Spleen (tissue), 11 donors: ENCODE results near the gene HS3ST3B1. TPM values are rescaled to one million over a fixed set of nuclear protein-coding genes. Genes with fewer than 3 reads are reported as not detected.

Source experiments
- DNase-seq: peaks from one replicate; pipeline ENCODE4 v3.0.0-alpha.2; 2020
- H3K27ac ChIP-seq, 8 donors: fragments of 200-600 bp; sonication (generic) in 7 of 8; 1 replicate in 4 of 8; 2 replicates in 4 of 8; pipeline versions ENCODE4 v1.5.0 to v1.8.0; 2016 to 2021; ENCODE audit warnings: inconsistent platforms in 4 of 8, mild to moderate bottlenecking in 4 of 8, moderate library complexity in 1 of 8
- H3K27me3 ChIP-seq, 7 donors: fragments of 200-600 bp; sonication (generic) in 6 of 7; replicated peaks in 1 of 7; 1 replicate in 4 of 7; 2 replicates in 3 of 7; pipeline versions ENCODE4 v1.5.0 to v1.8.0; 2016 to 2021; ENCODE audit warnings: inconsistent platforms in 3 of 7, mild to moderate bottlenecking in 1 of 7
- H3K36me3 ChIP-seq, 6 donors: fragments of 200-600 bp; sonication (generic) in 5 of 6; 1 replicate in 4 of 6; 2 replicates in 2 of 6; pipeline versions ENCODE4 v1.5.0 to v1.8.0; 2016 to 2021; ENCODE audit warnings: inconsistent platforms in 2 of 6
- H3K4me1 ChIP-seq, 6 donors: fragments of 200-600 bp; sonication (generic) in 5 of 6; 1 replicate in 3 of 6; 2 replicates in 3 of 6; pipeline versions ENCODE4 v1.5.0 to v1.8.0; 2016 to 2021; ENCODE audit warnings: inconsistent platforms in 3 of 6
- H3K4me3 ChIP-seq, 8 donors: fragments of 200-600 bp; sonication (generic) in 7 of 8; 1 replicate in 4 of 8; 2 replicates in 4 of 8; pipeline versions ENCODE4 v1.5.0 to v1.8.0; 2016 to 2021; ENCODE audit warnings: inconsistent platforms in 4 of 8, mild to moderate bottlenecking in 4 of 8, moderate library complexity in 2 of 8
- H3K9me3 ChIP-seq, 8 donors: fragments of 200-600 bp; sonication (generic) in 7 of 8; 1 replicate in 4 of 8; 2 replicates in 4 of 8; pipeline versions ENCODE4 v1.5.0 to v1.8.0; 2016 to 2021; ENCODE audit warnings: inconsistent platforms in 4 of 8
- POLR2A ChIP-seq, 3 donors: fragments of 450-650 bp; IDR thresholded peaks; one replicate each; pipeline ENCODE4 v1.5.1; 2017; ENCODE audit warnings: antibody characterized with exemption in 3 of 3, mild to moderate bottlenecking in 1 of 3
- POLR2AphosphoS5 ChIP-seq, 3 donors: sonication (generic); formaldehyde crosslinking; IDR thresholded peaks; one replicate each; pipeline ENCODE4 v1.5.1; 2017; ENCODE audit warnings: antibody characterized with exemption in 3 of 3
- WGBS, 5 donors: extraction: QIAGEN DNeasy Blood & Tissue Kit in 3 of 5; methylation state at CpG; one replicate each; pipeline versions ENCODE4 v1.1.5 to v1.1.7; 2013 to 2018; 5-methylcytosine and 5-hydroxymethylcytosine counted together
- intact Hi-C: fragments of 100-400 bp; cut with DNase I; formaldehyde crosslinking; loops from one replicate; pipeline ENCODE4 v1.15.0; 2023; ENCODE audit warnings: low total_unique reads
- polyA plus RNA-seq, 3 donors: library from polyadenylated mRNA; stranded (reverse); fragments of 200-250 nt; gene quantifications; one replicate each; pipeline ENCODE4 v1.2.1, GENCODE V29; 2013
- total RNA-seq, 7 donors: library from RNA; depleted of rRNA in 3 of 7; stranded (reverse); fragments of >200 nt in 3 of 7; fragmentation: NEBNext Ultra II Directional in 4 of 7; extraction: Animal tissue kit (Norgen Biotek cat#: 25700) in 4 of 7; gene quantifications; one replicate each; pipeline versions ENCODE4 v1.1.0 to v1.2.1, GENCODE V29; 2016 to 2021
- TF ChIP-seq, protein P1 (sequence below), 11 experiments: fragments of 200-600 bp in 7 of 11; fragments of 450-650 bp in 4 of 11; sonication (generic) in 4 of 11; IDR thresholded peaks in 8 of 11; conservative IDR thresholded peaks in 3 of 11; 1 replicate in 7 of 11; 2 replicates in 4 of 11; pipeline versions ENCODE4 v1.4.0 to v1.8.0; 2016 to 2021; ENCODE audit warnings: antibody characterized with exemption in 11 of 11, inconsistent platforms in 4 of 11, mild to moderate bottlenecking in 1 of 11
- donor health status: healthy with polysubstance abuse.
- donor health status: DM: no; HTN: no; CAD: no; lungs with moderate emphysema.
- donor health status: DM: no; HTN: no; CAD: no.
- donor health status: Bipolar disorder and iron deficiency.
- donor health status: healthy.
- donor health status: DM: no; HTN: no; CAD: no.
- donor health status: DM: yes; HTN: yes; CAD: no.

The HS3ST3B1 gene
- total and polyA plus RNA-seq, 10 donors: 1.3 to 17.9 (median 11.4) TPM

DNA sequence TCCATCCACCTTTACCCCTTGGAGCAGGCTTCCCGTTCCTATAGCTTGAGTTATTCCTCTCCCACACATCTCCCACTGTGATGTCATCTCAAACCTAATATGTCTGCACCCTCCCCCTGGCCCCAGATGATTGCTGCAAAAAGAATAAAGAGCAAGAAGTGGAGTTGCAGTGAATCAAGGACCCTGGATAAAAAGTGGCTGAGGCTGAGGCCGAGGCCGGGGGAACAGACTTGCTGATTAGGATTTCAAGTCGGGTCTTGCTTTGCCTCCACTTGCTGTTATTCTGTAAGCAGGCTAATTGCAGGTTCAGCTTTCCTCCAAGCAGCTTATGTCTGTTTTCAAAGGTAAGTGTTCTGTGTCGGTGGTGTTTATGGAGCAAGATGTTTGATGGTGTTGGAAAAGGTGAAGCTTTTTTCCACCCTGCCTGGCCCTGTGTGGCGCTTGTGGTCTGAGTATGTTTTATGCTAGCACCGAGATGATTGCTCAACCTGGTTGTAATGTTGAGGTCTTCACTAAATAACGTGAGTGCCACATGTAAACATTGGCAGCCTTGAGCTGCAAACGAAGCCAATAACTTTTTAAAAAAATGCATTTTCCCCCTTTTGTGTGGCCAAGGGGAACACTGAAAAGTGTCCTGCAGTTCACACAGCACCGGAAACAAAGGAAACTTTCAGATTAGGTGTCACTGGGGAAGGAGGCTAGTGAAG is 15.4 kb downstream of the HS3ST3B1 start:
- Histone ChIP-seq H3K36me3 (peaks cover 0 to 12% (median 0%) of the 10 kb centered on the region in 6 donors), H3K27ac (no peak overlapping the region), H3K27me3 (no peaks in the 10 kb centered on the region), H3K4me1 (peaks cover 0 to 71% (median 25%) of the 10 kb centered on the region in 6 donors), H3K9me3 (no peaks in the 10 kb centered on the region), H3K4me3 (no peak overlapping the region)
- WGBS, 5 donors: 65 to 77% (median 67%) methylated on average over 10 of the region's 10 CpGs
- TF ChIP-seq POLR2AphosphoS5 (IDR thresholded peaks at IDR 0.05): no peak
- no peak for TF ChIP-seq POLR2A (IDR thresholded peaks at IDR 0.05)
- TF ChIP-seq, protein P1, sequence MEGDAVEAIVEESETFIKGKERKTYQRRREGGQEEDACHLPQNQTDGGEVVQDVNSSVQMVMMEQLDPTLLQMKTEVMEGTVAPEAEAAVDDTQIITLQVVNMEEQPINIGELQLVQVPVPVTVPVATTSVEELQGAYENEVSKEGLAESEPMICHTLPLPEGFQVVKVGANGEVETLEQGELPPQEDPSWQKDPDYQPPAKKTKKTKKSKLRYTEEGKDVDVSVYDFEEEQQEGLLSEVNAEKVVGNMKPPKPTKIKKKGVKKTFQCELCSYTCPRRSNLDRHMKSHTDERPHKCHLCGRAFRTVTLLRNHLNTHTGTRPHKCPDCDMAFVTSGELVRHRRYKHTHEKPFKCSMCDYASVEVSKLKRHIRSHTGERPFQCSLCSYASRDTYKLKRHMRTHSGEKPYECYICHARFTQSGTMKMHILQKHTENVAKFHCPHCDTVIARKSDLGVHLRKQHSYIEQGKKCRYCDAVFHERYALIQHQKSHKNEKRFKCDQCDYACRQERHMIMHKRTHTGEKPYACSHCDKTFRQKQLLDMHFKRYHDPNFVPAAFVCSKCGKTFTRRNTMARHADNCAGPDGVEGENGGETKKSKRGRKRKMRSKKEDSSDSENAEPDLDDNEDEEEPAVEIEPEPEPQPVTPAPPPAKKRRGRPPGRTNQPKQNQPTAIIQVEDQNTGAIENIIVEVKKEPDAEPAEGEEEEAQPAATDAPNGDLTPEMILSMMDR (IDR thresholded peaks at IDR 0.05 in 8 of 11, conservative IDR thresholded peaks at IDR 0.05 in 3 of 11): no peak
- DNase-seq: no peak
- intact Hi-C loops: no loop called here

DNA sequence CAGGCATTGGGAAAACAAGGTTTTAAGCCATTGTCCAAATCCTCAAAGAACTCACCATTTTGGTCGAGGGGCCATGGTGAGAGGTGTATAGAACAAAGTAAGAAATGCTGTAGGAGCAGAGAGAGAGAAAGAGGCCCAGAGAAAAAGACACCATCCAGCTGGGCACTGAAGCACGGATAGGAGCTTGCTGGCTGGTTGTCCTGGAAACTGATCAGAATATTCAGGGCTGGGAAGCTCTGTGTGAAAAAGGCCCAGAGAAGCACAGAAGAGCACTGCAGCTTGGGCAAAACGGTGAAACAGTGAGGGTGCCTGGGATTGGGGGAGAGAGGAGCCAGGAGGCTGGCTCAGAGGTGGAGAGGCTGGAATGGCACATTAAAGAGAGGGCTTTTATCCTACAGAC is 16.5 kb downstream of the HS3ST3B1 start:
- Histone ChIP-seq H3K4me3 (no peak overlapping the region), H3K36me3 (peaks cover 0 to 12% (median 0%) of the 10 kb centered on the region in 6 donors), H3K9me3 (no peaks in the 10 kb centered on the region), H3K4me1 (peaks cover 0 to 64% (median 15%) of the 10 kb centered on the region in 6 donors), H3K27ac (no peak overlapping the region), H3K27me3 (no peaks in the 10 kb centered on the region)
- no peak for TF ChIP-seq POLR2AphosphoS5 (IDR thresholded peaks at IDR 0.05)
- TF ChIP-seq, protein P1 (IDR thresholded peaks at IDR 0.05 in 8 of 11, conservative IDR thresholded peaks at IDR 0.05 in 3 of 11): no peak
- no peak for TF ChIP-seq POLR2A (IDR thresholded peaks at IDR 0.05)
- DNase-seq: no peak
- intact Hi-C loops: no loop called here
- 79 to 88% (median 86%) methylated on average over 3 of the region's 3 CpGs for WGBS, 5 donors

DNA sequence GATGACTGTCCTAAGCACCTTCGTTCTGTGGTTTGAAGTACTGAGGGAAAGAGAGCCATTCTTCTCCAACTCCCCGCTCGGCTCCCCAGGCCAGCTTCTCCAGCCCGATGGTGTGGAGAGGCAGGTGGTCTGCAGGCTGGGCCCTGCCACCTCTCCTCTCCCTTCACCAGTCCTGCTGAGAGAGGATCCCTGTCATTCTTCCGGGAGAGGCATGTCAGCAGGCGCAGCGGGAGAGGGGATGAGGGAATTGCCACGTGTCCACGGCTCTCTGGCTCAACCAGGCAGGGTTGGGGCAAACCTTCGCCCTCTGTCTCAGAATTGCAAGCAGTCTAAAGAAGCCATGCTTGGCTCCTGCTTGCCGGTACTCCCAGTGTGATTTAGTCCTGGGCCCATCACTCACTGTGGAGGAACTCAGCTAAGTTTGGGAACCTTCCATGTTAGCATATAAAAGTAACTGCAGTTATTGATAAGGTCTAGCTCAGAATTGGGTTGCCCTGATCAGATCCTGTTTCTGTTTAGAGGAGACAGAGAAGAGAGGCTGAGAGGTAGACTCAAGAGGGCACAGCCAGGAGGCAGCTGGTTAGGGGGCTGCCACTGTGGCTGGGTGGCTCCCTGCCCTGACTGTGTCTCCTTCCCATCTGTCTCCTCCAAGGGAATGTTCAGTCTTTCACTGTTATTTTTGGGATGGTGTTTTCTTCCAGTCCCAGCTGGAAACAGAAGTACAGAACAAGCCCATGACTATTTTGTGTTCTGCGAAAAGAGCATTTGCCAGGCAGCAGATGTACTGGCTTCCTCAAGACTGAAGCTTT is 17.4 kb downstream of the HS3ST3B1 start:
- 79 to 88% (median 82%) methylated on average over 10 to 12 of the region's 12 CpGs for WGBS, 5 donors
- Histone ChIP-seq H3K27me3 (no peaks in the 10 kb centered on the region), H3K36me3 (peaks cover 0 to 11% (median 0%) of the 10 kb centered on the region in 6 donors), H3K4me3 (no peak overlapping the region), H3K4me1 (peaks cover 0 to 58% (median 11%) of the 10 kb centered on the region in 6 donors), H3K9me3 (no peaks in the 10 kb centered on the region), H3K27ac (no peak overlapping the region)
- DNase-seq: no peak
- TF ChIP-seq, protein P1 (IDR thresholded peaks at IDR 0.05 in 8 of 11, conservative IDR thresholded peaks at IDR 0.05 in 3 of 11): no peak
- TF ChIP-seq POLR2AphosphoS5 (IDR thresholded peaks at IDR 0.05): no peak
- TF ChIP-seq POLR2A (IDR thresholded peaks at IDR 0.05): no peak
- intact Hi-C loops: no loop called here

DNA sequence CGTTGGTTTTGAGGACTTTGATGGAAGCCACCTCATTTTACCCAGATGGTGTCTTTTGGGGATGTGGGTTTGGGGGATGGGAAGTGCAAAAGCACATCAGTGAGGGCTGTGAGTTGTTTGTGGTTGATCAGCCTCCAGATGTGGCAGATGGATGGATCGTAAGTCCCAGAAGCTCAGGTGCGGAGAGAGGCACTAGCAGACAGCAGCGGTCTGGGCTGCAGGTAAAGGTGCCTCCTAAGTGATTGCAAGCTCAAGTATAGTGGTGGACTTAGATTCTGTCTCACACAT is 18.0 kb downstream of the HS3ST3B1 start:
- Histone ChIP-seq H3K9me3 (no peaks in the 10 kb centered on the region), H3K4me1 (peaks cover 0 to 58% (median 11%) of the 10 kb centered on the region in 6 donors), H3K27ac (no peak overlapping the region), H3K4me3 (no peak overlapping the region), H3K27me3 (no peaks in the 10 kb centered on the region), H3K36me3 (peaks cover 0 to 7% (median 0%) of the 10 kb centered on the region in 6 donors)
- TF ChIP-seq POLR2A (IDR thresholded peaks at IDR 0.05) (no peak), POLR2AphosphoS5 (IDR thresholded peaks at IDR 0.05) (no peak)
- TF ChIP-seq, protein P1 (IDR thresholded peaks at IDR 0.05 in 8 of 11, conservative IDR thresholded peaks at IDR 0.05 in 3 of 11): no peak
- intact Hi-C loops: no loop called here
- DNase-seq: no peak
- 48 to 74% (median 70%) methylated on average over 4 of the region's 4 CpGs for WGBS, 5 donors
